ENCODE results near the gene PPIA.

GRCh38 chr7:44784364-44784763 lies 12.1 kb upstream of the PPIA start:
- TF ChIP-seq CTCF (IDR thresholded peaks at IDR 0.05) (no peak), POLR2A (IDR thresholded peaks at IDR 0.05) (no peak)
